NOMO-1 treated with dmso at 0.1 percent for 144 hours (cell line): ENCODE results near the gene TEX38.
"Not testable (repeated sequence)": the region's sequence is repeated elsewhere in the genome, so short reads cannot be mapped to it uniquely, and the experiment has no call there.

Source experiments
- DNase-seq: peaks from one replicate; lab custom pipeline; 2025; ENCODE audit not compliant: unreplicated experiment; lab: John Stamatoyannopoulos, UW

TEX38 gene

DNA sequence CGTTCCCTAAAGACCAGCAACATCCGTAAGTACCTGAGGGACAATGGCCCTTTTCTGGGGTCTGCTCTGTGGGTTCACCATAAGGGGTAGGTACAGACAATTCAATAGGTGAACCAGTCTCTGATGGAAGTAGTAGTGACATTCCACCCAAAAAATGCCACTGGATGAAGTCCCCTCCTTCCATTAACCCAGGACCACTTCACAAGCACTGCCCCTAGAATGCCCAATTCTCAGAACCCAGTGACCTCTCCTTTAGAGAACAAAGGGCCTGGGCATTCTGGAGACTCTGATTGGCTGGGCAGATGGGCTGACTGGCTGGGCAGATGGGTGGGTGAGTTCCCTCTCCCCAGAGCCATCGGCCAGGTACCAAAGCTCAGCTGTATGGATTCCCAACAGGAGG is at the start of gene TEX38:
Gene TEX38, plus strand, starts transcription at position 301 of the 400 bp plus-strand sequence. Its CDS starts 81 bp downstream, at position 382.
- DNase-seq: no peak

DNA sequence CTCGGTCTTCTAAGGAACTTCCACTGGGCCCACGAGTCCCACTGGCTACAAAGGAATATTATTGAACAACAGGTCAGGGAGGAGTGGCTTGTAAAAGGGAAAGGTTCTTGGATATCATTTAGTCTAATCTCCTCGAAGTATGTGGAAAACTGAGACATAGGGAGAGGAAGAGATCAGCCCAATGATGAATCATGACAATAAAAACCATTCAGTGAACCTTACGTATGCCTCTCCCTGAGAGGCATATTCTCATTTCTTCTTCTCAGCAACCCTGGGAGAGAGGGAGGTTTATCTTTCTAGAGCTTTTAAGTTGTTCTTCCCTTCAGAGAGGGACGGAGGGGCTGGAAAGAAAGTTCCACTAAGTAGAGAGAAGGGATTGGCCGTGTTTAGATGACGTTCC is 49.7 kb upstream of the TEX38 start:
- DNase-seq: no peak

DNA sequence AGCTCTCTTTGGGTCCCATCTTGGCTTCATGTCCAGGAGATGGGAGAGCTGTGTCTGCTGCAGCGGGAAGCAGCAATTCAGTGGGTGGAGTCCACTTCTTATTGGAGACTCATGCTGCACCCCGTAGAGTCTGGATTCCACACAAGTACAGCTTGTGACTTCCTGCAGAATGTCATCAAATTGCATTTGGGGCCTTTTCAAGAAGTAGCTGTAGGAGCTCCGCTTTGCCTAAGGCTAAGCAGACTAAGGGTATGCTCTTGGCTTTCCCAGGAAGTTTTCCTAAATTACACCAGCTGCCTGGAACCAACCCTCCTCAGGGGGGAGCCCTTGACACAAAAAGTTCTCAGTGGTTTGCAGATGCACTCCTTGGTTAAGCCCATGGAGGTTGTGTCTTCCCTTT is 49.3 kb upstream of the TEX38 start:
- no peak for DNase-seq

DNA sequence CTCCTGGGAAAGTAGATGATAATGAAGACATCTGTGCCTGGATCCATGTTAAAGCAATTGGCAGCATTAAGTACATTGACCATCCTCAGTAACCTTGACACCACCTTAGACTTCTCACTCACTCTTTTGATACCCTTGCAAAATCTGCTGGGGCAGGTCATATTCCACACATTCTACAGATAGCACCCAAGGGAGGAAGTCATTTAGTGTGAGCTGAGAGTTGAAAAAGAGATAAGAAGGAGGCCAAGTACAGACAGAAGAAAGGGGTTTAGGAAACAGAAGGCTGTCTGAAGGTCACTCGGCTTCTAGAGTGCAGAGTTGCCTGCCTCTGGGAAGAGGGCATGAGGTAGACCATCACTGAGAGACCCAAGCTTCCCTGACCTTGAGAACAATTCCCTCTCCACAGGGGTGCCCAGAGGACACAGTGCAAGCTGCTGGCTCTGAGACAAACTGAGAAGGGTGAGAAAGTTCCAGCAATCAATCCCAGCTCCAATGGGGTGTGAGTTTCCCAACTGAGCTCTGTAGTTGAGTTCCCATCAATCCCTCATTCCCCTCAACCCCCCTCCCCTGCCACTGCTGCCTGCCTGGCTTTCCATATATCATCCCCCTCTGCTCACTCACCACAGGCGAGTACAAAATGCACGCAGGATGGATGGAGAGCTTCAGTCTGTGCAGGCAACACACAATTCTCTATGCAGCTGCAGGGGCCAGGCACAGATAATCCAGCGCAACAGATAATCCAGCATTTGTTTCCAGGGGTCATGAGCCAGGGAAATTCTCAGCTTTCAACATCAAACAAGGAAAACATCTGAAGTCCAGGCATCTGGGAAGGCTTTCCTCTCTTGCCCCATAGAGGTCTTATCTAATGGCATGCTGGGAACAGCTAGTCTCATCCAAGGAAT is 47.7 kb upstream of the TEX38 start:
- DNase-seq: no peak

DNA sequence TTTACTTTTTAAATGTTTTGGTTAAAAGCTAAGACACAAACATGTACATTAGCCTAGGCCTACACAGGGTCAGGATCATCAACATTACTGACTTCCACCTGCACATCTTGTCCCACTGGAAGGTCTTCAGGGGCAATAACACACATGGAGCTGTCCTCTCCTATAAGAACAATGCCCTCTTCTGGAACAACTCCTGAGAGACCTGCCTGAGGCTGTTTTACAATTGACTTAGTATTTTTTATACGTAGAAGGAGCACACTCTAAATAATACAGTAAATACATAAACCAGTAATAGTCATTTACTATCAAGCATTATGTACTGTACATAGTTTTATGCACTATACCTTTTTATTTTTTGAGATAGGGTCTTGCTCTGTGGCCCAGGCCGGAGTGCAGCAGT is 40.9 kb upstream of the TEX38 start:
- DNase-seq: no peak

DNA sequence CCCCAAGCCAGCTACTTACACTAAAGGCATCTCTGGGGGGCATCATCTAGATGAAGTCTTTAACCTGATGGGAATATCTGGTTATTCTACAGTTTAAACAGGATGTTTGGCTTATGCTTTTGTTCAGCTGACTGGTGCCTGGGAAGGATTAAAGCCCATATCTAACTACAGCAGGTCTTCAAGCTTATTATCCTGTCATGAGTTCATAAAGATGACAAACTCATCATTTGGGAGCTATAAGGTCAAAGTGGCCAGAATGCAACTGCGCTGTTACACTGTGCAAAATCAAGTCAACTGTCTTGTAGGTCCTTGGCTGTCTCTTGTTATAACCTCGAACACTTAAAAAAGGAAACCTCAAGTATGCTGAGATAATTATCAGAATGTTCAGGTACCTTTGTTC is 36.4 kb upstream of the TEX38 start:
- DNase-seq: no peak

DNA sequence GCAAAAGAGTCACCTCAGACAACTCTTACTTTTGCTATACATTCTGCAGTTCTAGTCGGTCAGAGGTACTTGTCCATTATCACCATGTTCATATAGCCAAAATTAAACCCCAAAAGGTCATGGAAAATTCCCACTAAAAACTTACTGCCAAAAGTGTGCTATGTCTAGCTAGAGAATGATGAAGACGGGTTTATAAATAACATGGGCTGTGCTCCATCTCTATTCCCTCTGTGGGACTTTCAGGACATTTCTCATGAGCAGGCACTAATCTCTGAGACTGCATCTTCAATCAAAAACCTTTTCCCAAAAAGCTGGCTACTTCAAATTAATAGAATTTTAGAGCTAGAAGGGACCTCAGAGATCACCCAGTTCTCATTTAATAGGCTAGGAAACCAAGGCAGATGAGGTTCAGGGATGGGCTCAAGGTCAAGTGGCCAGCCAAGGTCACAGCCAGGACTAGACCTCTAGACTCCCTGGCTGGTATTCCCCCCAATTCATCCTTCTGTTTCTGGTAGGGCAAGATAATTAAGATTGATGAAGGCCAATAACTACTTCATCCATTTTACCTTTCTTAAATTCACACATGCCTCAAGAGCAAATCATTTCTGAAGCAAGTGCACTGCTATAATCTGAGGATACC is 34.1 kb upstream of the TEX38 start:
- no peak for DNase-seq

DNA sequence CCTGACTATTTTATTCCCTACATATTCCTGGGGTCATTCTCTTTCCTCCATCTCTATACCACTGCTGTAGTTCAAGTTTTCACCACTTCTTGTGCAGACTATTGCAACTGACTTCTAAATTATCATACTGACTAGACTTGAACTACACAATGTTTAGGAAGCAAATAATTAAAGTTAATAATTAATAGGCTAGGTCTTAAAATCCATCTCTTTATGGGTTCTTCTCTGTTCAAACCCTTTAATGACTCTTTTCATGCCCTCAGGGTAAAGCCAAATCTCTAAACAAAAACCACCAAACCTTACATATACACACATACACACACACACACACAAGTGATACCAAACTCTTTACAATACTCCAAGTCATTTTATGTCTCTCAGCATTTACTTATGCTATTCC is 32.7 kb upstream of the TEX38 start:
- DNase-seq: no peak

DNA sequence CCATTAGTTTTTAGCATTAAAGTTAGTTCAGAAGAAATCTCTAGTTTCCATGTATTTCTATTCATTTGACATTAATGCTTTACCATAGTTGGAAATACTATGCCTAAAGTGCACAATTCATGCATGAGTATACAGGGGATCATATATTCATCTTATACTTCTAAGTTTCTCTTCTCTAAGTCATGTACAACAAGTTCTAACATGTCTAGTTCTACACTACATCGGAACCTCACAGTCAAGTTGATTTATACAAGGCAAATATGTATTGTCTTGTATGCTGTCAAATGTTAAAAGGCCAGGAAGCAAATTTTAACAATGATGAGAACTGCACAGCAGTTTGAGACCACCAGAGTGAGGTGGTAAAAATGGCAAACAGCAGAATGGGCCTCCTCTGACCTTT is 32.1 kb upstream of the TEX38 start:
- DNase-seq: no peak

DNA sequence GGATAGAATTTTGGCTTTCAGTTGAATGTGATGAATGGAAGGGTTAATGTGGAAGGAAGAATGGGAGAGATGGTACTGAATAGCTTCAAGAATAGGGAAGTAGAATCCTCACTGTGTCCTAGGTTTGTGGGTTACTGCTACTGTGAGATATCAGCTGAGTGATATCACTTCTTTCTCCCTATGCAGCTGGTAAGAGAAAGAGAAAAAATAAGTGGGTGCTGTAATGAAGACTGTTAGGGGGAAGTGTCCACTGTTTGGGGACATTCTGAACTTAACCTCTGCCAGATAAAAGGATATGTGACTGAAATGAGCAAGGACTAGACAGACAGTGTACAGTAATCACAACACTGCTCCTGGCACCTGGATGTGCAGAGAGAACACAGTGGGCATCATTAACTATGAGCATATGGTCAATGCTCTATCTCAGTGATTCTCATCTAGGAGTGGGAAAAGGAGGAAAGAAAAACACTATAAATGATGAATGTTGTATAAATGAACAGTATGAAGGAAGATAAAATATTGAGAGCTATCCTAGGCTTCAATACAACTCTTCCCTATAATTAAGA is 29.5 kb upstream of the TEX38 start:
- DNase-seq: no peak

DNA sequence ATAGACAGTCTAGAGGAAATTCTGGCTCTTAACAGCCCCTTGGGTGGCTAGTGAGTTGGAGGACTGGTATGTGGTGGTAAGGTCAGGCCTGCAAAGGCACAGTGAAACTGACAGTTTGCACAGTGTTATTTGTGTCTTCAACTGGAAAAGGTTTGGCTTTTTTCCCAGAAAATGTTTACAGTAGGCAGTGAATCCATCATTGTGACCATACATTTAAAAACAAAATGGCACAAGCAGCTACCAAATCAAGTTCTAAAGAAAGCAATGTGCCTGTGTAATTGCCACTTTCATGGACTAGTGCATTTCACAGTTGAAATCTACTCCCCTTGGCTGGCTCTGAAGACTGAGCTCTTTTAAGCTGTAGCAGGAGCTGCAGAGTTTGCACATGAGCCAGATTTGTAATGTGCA is 28.3 kb upstream of the TEX38 start:
- DNase-seq: no peak

DNA sequence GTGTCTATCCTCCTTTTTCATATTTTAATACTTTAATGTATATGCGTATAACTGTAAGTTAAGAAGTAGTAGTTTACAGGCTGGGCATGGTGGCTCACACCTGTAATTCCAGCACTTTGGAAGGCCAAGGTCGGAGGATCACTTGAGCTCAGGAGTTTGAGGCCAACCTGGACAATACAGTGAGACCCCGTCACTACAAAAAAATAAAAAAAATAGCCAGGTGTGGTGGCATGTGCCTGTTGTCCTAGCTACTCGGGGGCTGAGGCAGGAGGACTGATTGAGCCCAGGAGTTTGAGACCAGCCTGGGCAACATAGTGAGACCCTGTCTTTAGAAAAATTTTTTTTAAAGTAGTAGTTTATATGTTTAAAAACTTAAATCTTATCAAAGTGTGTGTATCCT is 25.8 kb upstream of the TEX38 start:
- DNase-seq: no peak

DNA sequence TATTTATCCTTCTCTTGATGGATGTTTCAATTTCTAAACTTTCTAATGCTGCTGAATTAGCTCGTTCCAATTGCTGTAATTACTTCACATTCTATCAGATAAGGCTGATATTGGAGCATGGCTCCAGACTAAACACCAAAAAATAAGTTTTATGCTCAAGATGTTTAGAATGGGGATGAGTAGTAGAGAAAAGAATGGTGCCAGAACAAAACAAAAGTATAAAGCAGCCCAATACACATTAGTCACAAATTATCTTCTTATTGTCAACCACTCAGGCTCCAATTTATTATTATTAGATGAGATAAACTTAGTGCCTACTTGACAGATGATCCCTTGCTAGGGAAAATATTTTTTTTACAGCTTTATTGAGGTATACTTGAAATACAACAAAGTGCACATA is 25.3 kb upstream of the TEX38 start:
- no peak for DNase-seq

DNA sequence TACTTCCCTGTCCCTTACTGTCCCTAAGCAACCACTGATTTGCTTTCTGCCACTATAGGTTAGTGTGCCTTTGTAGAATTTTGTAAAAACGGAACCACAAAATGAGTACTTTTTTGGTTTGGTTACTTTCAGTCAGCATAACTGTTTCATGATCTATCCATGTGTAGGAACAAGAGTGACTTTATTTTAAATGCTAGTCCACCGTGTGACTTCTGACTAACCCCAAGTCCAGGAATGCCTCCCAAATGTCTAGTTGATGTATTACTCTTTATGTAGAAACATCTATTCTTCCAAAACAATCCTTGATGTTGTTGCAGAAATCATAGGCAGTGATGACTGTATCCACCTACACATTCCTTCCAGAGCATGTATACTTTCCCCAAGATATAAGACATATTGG is 24.8 kb upstream of the TEX38 start:
- no peak for DNase-seq

DNA sequence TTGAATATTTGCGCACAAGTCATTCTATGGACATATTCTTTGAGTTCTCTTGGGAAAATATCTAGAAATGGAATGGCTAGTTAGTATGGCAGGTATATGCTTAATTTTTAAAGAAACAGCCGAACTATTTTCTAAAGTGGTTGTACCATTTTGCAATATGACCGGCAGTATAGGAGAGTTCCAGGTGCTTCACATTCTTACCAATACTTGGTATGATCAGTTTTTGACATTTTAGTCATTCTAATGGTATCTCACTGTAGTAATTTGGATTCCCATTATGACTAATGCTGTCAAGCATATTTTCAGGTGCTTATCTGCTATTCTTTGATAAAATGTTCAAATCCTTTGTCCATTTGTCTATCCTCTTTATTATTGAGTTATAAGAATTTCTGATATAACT is 24.0 kb upstream of the TEX38 start:
- no peak for DNase-seq

DNA sequence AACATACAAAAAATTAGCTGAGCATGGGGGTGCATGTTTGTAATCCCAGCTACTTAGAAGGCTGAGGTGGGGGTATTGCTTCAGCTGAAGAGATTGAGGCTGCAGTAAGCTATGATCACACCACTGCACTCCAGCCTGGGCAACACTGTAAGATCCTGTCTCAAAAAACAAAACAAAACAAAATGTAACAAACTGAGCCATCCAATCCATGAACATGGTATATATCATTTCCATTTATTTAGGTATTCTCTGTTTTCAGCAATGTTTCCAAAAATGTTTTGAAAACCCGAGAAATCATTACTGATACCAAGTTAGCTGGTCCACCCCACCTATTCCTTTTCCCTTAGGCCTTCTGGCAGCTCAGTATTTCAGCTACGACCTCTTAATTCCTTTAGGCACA is 21.9 kb upstream of the TEX38 start:
- no peak for DNase-seq

DNA sequence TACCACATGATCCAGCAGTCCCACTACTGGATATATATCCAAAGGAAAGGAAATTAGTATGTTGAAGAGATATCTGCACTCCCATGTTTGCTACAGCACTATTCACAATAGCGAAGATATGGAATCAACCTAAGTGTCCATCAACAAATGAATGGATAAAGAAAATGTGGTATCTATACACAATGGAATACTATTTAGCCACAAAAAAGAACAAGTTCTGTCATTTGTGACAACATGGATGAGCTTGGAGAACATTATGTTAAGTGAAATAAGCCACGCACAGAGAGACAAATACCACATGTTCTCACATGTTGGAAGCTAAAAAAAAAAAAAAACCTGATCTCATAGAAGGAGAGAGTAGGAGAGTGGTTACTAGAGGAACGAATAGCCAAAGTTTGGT is 21.2 kb upstream of the TEX38 start:
- DNase-seq: no peak

DNA sequence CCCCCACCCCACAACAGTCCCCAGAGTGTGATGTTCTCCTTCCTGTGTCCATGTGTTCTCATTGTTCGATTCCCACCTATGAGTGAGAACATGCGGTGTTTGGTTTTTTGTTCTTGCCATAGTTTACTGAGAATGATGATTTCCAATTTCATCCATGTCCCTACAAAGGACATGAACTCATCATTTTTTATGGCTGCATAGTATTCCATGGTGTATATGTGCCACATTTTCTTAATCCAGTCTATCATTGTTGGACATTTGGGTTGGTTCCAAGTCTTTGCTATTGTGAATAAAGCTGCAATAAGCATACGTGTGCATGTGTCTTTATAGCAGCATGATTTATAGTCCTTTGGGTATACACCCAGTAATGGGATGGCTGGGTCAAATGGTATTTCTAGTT is 20.5 kb upstream of the TEX38 start:
- DNase-seq: not testable (repeated sequence)

DNA sequence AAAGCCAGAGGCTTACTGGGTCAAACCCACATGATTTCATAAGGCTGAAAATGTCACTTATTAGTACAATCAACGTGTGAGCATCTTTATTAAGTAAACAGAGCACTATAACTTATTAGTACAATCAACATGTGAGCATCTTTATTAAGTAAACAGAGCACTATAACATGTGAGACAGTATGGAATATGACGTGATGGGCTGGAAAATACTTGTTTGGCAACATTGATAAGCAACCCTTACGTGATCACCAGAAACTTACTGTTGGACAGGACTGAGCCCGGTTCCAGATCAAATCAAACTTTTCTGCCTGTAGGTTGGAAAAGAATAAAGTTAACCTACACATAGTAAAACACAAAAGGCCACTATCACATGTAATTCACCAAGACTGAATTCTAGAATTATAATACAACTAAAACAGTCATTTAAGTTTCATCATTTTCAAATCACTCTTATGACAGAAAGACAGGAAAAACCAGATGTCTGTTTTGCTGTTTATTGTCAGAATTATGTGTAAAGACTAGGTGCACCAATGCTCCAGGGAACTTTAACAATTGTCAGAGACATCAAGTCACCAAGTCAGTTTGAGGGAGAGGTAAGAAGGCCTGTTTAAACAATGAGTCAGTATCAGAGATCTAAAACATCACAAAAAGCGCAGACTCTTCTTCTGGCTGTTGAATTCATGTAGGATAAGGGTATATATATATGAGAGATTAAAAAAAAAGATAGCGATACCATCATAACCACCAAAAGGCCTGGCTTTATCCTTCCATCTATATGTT is 19.1 kb upstream of the TEX38 start:
- no peak for DNase-seq

DNA sequence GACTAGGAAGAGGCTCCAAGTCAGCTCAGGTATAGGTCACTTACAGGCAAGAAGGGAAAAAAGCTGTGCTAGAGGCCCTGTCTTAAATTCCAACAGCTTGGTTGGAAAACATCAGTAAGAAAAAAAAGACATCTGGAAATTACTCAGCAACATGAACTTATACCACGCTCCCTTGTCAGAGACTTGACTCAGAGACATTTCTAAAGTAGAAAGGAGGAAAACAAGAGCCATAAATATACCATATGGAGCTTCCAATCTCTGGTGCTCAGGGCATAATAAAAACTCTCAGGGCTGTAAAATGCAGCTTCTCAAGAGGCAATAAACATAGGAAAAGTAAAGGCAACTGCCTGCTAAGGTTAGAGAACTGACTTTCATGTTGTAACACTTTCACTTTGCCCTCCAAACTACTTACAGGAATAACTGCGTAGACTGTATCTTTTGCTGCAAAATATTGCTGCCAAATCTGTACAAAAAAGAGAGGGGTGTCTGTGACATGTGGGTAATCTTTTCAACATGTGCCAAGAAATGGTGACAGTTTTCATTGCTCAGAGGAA is 18.2 kb upstream of the TEX38 start:
- DNase-seq: no peak

DNA sequence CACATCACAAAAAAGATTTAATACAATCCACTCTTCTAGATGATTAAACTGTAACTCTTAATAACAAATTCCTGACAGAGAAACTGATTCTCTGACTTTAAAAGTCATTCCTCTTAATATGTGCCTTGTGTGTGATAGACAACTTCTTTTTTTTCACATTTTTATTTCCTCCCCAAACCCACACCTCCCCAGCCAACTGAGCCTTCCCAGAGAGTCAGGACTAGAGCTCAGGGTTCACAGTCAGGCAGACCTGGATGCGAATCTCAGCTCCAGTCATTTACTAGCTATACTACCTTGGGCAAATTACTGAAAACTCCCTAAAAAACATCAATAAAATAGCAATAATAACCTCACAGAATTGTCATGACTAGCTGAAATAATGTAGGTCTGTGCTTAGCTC is 17.6 kb upstream of the TEX38 start:
- DNase-seq: no peak
